GM18909 (cell line): ENCODE measurements around the gene SEC61B.
A peak's percentile ranks its signal among the peaks of the same experiment; 100 is the strongest.

Experiments used
- ATAC-seq: cut with Tn5 transposase; IDR thresholded peaks from one replicate; pipeline ENCODE4 v1.9.1; 2021; ENCODE audit warnings: mild to moderate bottlenecking; ENCODE audit not compliant: unreplicated experiment, poor library complexity

SEC61B gene

GRCh38 chr9:99221621-99222415, at the start of gene SEC61B, which contains the start of gene ALG2:
SEC61B (plus strand) TSS chr9:99222282; CDS start chr9:99222364, 82 bp downstream.
ALG2 (minus strand) TSS chr9:99221942; CDS start chr9:99221894, 48 bp downstream.
- peak; percentile 94 for ATAC-seq

DNA sequence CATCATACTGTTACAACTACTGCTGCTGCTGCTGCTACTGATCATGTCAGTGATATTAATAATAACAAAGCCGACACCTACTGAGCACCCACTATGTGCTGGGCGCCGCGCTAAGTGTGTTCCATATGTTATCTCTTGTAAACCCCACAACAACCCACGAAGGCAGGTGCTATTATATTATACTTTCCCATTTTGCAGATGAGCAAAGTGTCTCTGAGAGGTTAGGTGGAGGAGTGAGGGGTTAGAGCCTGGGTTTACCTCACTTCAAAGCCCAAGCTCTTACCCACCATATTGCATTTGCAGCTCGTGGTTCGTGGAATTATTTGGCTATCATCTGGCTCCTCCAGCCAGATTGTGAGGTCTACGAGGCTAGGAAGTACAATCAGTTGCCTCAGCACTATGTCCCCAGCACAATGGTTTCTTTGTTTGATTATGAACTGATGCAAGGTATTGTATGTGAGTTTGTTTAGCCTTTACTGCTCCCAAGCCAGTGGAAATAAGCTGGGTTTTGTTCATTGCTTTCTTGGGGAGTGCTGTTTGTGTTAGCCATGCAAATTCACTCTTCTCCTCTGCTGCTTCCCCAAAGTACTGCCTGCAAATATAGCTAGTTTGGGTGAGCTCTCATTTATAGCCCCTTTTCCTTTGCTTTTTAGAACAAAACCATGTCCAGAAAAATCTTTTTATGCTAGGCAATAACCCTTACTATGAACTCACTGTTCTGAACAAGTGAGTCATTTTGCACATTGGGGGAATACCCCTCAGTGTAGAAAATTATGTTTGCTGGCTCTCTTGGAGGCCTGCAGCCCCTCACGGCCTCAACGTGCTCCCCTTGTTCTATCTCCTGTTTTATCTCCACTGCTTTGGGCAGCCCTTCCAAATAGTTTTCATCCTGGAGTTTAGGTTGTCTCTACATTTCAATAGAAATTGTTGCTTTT, 48.2 kb upstream of the SEC61B start:
- peak; percentile 75 for ATAC-seq

DNA sequence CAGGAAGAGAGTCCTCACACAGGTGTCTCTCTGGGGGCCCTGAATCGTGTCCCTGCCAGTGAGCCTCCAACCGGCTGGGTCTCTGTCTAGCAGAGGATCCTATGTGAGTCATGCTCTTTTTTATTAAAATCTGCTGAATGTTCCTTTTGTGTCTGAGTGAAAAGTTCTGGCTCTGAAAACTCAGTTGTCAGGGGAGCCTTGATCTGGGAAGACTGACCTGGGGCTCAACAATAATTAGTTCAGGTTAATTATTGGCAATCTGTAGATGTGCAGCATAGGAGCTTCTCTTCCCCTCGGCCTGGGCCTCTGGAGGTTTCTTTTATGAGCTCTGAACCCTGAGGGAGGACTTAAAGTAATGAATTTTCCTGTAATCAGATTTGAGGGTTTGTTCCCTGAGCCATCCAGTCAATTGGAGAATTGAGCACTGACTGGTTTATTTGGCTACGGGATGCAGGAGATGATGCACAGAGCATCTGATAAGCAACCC, 45.5 kb upstream of the SEC61B start:
- ATAC-seq: no peak

GRCh38 chr9:99177576-99178366, 44.3 kb upstream of the SEC61B start:
- ATAC-seq: no peak

DNA sequence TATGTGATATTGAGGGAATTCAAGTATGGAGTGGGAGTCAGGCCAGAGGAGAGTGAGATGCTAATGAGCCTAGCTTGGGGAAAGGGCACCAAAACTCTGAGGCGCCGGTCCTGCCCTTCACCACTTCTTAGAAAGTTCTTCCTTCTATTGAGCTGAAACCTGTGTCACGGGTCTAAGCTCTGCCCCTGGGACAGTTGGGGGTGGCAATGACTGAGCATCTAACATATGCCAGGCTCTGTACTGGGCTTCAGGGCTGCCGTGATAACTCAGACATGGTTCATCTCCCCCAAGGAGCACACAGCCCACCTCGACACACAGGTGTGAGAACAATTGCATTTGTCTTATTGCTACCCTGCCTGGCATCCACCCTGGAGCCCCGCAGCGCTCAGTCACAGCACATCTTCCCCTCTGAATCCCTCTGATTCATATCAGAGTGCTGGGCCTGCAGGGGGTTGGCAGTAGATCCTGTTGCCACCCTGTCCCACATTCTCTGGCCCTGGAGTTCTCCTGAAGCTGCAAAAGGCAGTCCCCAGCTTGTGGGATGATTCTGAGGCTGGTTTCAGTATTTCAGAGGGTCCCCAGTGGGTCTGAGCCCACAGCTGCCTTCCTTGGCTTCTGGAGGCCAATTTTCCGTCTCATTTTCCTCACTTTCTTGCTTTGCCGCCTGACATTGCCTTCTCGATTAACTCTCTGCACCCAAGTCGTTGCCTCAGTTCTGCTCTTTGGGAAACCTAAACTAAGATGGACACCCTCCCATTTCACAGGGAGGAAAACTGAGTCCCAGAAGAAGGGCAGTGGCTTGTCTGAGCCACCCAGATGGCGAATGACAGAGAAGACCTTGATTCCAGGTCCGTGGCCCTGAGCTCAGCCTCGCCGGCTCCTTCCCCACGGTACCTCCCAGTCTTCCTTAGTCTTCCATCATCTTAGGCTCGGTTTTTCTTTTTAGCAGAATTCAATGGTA, 42.9 kb upstream of the SEC61B start:
- no peak for ATAC-seq

GRCh38 chr9:99180199-99180598, 41.9 kb upstream of the SEC61B start:
- peak; percentile 41 for ATAC-seq

DNA sequence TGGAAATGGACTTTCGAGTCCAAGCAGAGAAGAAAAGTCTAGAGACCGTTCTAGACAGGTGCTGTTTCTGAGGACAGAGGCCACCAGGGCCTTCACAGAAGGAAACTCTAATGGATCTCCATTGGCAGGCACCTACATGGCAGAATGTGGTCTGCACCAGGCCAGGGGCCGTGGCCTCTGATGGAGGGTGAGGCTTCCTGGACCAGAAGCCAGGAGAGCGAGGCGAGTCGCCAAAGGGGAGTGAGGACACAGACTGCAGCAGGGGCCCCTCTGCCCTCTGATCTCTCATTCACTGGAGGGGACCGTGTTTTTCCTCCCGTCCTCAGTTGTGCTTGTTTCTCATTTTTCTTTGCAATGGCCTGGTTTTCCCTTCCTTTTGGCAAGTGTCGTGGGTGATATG, 41.4 kb upstream of the SEC61B start:
- ATAC-seq: no peak

DNA sequence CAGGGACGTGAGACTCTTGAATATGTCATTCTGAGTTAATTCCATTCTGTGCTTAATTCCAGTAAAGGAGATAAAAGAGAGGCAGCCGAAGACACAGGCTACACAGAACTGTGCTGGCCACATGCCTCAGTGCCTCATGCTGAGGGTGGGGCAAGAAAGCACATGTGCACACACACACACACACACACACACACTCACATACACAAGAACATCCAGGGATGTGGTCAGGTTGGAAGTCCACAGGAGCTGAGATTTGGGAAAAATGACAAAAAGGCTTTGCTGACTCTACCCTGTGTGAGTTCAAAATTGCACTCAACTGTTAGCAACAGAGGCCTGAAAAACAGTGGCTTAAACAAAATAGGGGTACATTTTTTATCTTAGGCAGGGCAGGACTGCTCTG, 40.9 kb upstream of the SEC61B start:
- ATAC-seq: no peak

GRCh38 chr9:99181621-99182020, 40.5 kb upstream of the SEC61B start:
- ATAC-seq: peak; percentile 47

DNA sequence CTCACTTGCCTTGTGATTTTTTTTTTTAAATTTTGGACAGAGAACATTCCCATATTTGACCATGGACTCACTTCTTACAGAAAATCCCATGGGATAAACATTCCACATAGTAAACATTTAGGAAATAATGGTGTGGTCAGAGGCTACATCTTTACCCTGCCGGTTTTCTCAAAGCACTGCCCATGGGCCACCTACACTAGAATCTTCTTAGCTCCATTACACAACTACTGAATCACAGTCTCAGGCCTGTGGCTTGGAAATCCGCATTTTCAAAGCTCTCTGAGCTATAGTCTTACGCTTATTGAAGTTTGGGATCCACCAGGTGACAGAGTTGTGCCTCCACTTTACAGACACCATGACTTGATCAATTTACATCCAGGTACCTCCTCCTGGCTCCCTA, 39.7 kb upstream of the SEC61B start:
- no peak for ATAC-seq

DNA sequence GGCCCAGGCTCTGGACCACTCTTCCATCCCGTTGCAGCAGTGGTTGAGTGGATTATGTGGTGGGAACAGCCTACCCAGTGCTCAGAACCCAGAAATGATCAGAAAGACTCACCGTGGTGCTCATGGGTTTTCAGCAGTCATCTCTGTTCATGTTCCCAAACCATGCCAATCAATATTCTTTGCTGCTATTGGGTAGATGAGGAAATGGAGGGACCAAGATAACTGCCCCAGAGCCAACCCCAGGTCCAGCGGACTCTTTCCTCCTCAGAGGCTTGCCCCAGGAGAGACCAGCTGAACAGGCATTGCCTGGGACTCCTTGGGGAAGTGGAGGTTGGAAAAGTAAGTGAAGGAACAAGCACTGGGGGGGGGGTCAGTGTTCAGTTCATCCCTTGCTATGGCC, 38.5 kb upstream of the SEC61B start:
- ATAC-seq: no peak

DNA sequence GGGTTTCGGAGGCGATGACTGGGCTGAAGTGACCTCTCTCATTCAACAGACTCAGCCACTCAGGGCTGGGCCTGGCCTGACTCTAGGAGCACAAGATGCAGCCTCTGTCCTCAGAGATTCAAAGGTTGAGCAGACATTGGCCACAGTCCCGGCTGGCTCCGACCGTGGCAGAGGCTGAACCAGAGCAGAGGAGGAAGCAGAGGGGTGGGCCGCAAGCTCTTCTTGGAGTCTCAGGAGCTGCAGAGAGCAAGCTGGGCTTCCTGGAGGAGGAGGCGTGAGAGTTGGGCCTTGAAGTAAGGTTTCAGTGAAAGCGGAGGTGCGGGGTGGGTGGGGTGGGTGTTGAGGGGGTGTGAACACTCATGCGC, 38.0 kb upstream of the SEC61B start:
- ATAC-seq: no peak

- peak; percentile 62 for ATAC-seq
These were observed 37.4 kb upstream of the SEC61B start for GRCh38 chr9:99184475-99185347.

DNA sequence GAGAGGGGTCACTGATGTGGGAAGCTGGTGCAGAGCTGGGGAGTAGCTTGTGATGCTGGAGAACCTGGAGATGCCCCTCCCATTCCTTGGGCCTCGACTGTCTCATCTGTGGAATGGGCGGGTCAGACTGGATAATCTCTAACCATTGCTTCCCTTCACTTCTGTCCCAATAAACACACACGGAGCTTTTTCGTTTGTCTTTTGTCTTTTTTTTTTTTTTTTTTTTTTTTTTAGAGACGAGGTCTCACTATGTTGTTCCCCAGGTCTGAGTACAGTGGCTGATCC, 36.8 kb upstream of the SEC61B start:
- ATAC-seq: no peak

GRCh38 chr9:99185934-99186333, 36.1 kb upstream of the SEC61B start:
- no peak for ATAC-seq

DNA sequence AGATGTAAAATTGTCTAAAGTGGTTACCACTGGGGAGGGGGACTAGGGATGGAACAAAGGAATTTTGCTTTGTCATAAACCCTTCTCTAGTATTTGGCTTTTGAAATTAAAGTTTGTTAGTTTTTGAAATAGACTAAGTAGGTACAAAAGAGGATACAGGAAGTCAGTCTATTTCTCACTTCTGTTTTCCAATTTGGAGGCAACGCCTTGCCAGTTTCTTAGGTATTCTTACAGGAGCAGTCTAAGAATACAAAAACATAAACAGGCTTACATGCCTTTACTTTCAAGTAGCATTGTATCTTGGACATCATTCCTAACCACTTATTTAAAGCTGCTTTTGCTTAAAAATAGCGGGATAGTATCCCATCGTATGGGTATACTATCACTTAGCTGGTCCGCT, 34.8 kb upstream of the SEC61B start:
- no peak for ATAC-seq

DNA sequence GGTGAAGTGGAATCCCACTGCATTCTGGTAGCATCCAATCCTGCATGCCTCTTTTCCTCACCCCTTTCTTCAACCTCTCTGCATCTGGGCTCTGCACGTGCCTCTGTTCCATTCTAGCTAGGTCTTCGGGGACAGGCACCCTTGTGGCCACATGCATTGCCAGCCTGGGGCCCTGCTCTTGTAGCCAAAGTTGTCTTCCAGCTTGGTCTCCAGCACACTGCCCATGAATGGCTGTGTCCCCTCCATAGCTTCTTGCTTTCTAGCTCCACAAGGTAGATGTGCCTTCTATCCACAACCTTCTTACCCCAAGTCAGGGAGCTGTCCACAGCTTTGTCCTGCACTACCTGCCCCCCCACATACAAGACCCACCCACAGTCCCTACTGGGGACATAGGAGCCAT, 32.9 kb upstream of the SEC61B start:
- no peak for ATAC-seq

- ATAC-seq: no peak
These were observed 32.0 kb upstream of the SEC61B start for GRCh38 chr9:99189887-99190596.
